H1 (cell line): Measurements from ENCODE around the gene FAM120A. TPM values are rescaled to one million over a fixed set of nuclear protein-coding genes. Genes with fewer than 3 reads are reported as not detected.

Experiments
- CTCF ChIA-PET: fragments of 300-600 bp; sonication (Branson Sonifier 250); formaldehyde crosslinking; loops from one replicate; lab custom pipeline; 2021; ENCODE audit not compliant: partially characterized antibody; lab: Charles Lee
- POLR2A ChIA-PET: fragments of 300-600 bp; sonication (Branson Sonifier 250); formaldehyde crosslinking; loops from one replicate; lab custom pipeline; 2021; ENCODE audit warnings: inconsistent platforms; ENCODE audit not compliant: partially characterized antibody; lab: Charles Lee
- DNase-seq, 2 experiments: peaks; one replicate each; pipeline versions ENCODE4 v3.0.0 to v3.0.0-alpha.2; 2010 to 2022; ENCODE audit warnings: low spot score in 2 of 2, low read depth in 1 of 2, mixed read lengths in 1 of 2
- FAIRE-seq: peaks from 2 replicates; lab custom pipeline; 2011; peaks lifted over from hg19 to GRCh38; lab: Jason Lieb, UNC
- H2AFZ ChIP-seq: 2 replicates; pipeline ENCODE4 v1.8.1; 2012; ENCODE audit warnings: low read length, inconsistent platforms
- H2AK5ac ChIP-seq: 2 replicates; pipeline ENCODE4 v1.6.1; 2013; ENCODE audit warnings: low read depth, low read length
- H2BK120ac ChIP-seq: replicated peaks from 2 replicates; pipeline ENCODE3; 2013; ENCODE audit warnings: low read depth, low read length, inconsistent platforms
- H2BK12ac ChIP-seq: 2 replicates; pipeline ENCODE4 v1.6.1; 2013; ENCODE audit warnings: low read depth, low read length
- H2BK15ac ChIP-seq: 2 replicates; pipeline ENCODE4 v1.6.1; 2013; ENCODE audit warnings: low read length
- H2BK20ac ChIP-seq: 2 replicates; pipeline ENCODE4 v1.6.1; 2013; ENCODE audit warnings: low read length
- H2BK5ac ChIP-seq: 2 replicates; pipeline ENCODE4 v1.6.1; 2013; ENCODE audit warnings: low read depth, low read length
- H3K14ac ChIP-seq: 2 replicates; pipeline ENCODE4 v1.6.1; 2013; ENCODE audit warnings: inconsistent platforms; ENCODE audit not compliant: insufficient read length
- H3K18ac ChIP-seq: 2 replicates; pipeline ENCODE4 v1.6.1; 2013; ENCODE audit warnings: low read length; ENCODE audit errors: extremely low read depth
- H3K23ac ChIP-seq: 2 replicates; pipeline ENCODE4 v1.6.1; 2013; ENCODE audit warnings: inconsistent platforms; ENCODE audit not compliant: insufficient read length
- H3K23me2 ChIP-seq: 2 replicates; pipeline ENCODE4 v1.6.1; 2013; ENCODE audit warnings: low read depth, low read length
- H3K27ac ChIP-seq: 2 replicates; pipeline ENCODE4 v1.6.1; 2011; ENCODE audit warnings: low read depth, low read length, inconsistent platforms
- H3K27me3 ChIP-seq, 4 experiments: replicated peaks in 1 of 4; 1 replicate in 1 of 4; 2 replicates in 3 of 4; pipeline versions ENCODE4 v1.6.1 to v1.8.1; 2011 to 2013; ENCODE audit warnings: low read length in 3 of 4, mild to moderate bottlenecking in 3 of 4, inconsistent platforms in 2 of 4, mixed read lengths in 2 of 4, moderate library complexity in 1 of 4; ENCODE audit not compliant: control insufficient read depth in 3 of 4, insufficient read depth in 3 of 4; ENCODE audit errors: extremely low read depth in 1 of 4
- H3K36me3 ChIP-seq, 4 experiments: 2 replicates each; pipeline versions ENCODE4 v1.6.1 to v1.8.1; 2011 to 2013; ENCODE audit warnings: mild to moderate bottlenecking in 4 of 4, low read length in 3 of 4, moderate library complexity in 2 of 4, control low read depth in 1 of 4, inconsistent platforms in 1 of 4; ENCODE audit not compliant: insufficient read depth in 4 of 4, control insufficient read depth in 2 of 4
- H3K4ac ChIP-seq: replicated peaks from 2 replicates; pipeline ENCODE3; 2013; ENCODE audit warnings: low read length, low read depth, mixed read lengths, inconsistent platforms; ENCODE audit not compliant: insufficient read length
- H3K4me1 ChIP-seq, 4 experiments: replicated peaks in 1 of 4; 1 replicate in 1 of 4; 2 replicates in 3 of 4; pipeline versions ENCODE4 v1.6.1 to v1.8.1; 2011 to 2013; ENCODE audit warnings: low read length in 3 of 4, inconsistent platforms in 2 of 4, mixed read lengths in 1 of 4; ENCODE audit not compliant: insufficient read depth in 4 of 4, control insufficient read depth in 3 of 4
- H3K4me2 ChIP-seq, 2 experiments: 2 replicates each; pipeline versions ENCODE4 v1.6.1 to v1.8.1; 2011 to 2013; ENCODE audit warnings: low read depth in 2 of 2, low read length in 2 of 2, control low read depth in 1 of 2, inconsistent platforms in 1 of 2, mild to moderate bottlenecking in 1 of 2; ENCODE audit not compliant: insufficient read depth in 1 of 2
- H3K4me3 ChIP-seq, 4 experiments: fragments of 200-600, 300-600 bp in 1 of 4; sonication (generic), shearing (Covaris generic), sonication (Bioruptor Twin) in 1 of 4; 2 replicates each; pipeline versions ENCODE4 v1.5.1 to v1.8.1; 2011 to 2016; ENCODE audit warnings: low read length in 4 of 4, low read depth in 3 of 4, control low read depth in 2 of 4, inconsistent platforms in 2 of 4, mild to moderate bottlenecking in 2 of 4, mixed read lengths in 1 of 4, moderate library complexity in 1 of 4; ENCODE audit not compliant: insufficient read depth in 2 of 4; ENCODE audit errors: extremely low read depth in 1 of 4
- H3K56ac ChIP-seq: replicated peaks from 2 replicates; pipeline ENCODE3; 2013; ENCODE audit warnings: low read depth, mild to moderate bottlenecking, mixed read lengths, low read length, inconsistent platforms; ENCODE audit not compliant: insufficient read length
- H3K79me1 ChIP-seq: 2 replicates; pipeline ENCODE4 v1.6.1; 2013; ENCODE audit warnings: low read depth, low read length, control low read depth
- H3K79me2 ChIP-seq, 2 experiments: 2 replicates each; pipeline versions ENCODE4 v1.6.1 to v1.8.1; 2012 to 2013; ENCODE audit warnings: low read length in 2 of 2, mild to moderate bottlenecking in 2 of 2, inconsistent platforms in 1 of 2; ENCODE audit not compliant: insufficient read depth in 2 of 2, control insufficient read depth in 1 of 2
- H3K9ac ChIP-seq, 4 experiments: replicated peaks in 1 of 4; 1 replicate in 1 of 4; 2 replicates in 3 of 4; pipeline versions ENCODE4 v1.6.1 to v1.8.1; 2011 to 2013; ENCODE audit warnings: low read depth in 3 of 4, low read length in 3 of 4, control low read depth in 2 of 4, mild to moderate bottlenecking in 2 of 4, moderate library complexity in 2 of 4, inconsistent platforms in 1 of 4; ENCODE audit errors: extremely low read depth in 1 of 4
- H3K9me3 ChIP-seq, 2 experiments: 2 replicates each; pipeline versions ENCODE4 v1.6.1 to v1.8.1; 2012 to 2013; ENCODE audit warnings: mild to moderate bottlenecking in 2 of 2, moderate library complexity in 2 of 2, control low read depth in 1 of 2, inconsistent platforms in 1 of 2, low read depth in 1 of 2, low read length in 1 of 2, mixed read lengths in 1 of 2; ENCODE audit not compliant: insufficient read depth in 2 of 2
- H4K20me1 ChIP-seq, 2 experiments: replicated peaks in 1 of 2; 2 replicates each; pipeline versions ENCODE3 to v1.8.1; 2011 to 2013; ENCODE audit warnings: inconsistent platforms in 2 of 2, low read length in 2 of 2, mild to moderate bottlenecking in 1 of 2; ENCODE audit not compliant: insufficient read depth in 2 of 2, control insufficient read depth in 1 of 2
- H4K5ac ChIP-seq: 2 replicates; pipeline ENCODE4 v1.6.1; 2013; ENCODE audit warnings: low read length, low read depth, mixed read lengths, inconsistent platforms; ENCODE audit not compliant: insufficient read length
- H4K8ac ChIP-seq: 2 replicates; pipeline ENCODE4 v1.8.0; 2013; ENCODE audit warnings: mild to moderate bottlenecking, moderate library complexity, low read length, inconsistent platforms; ENCODE audit not compliant: insufficient read depth; ENCODE audit errors: extremely low read depth
- H4K91ac ChIP-seq: replicated peaks from 2 replicates; pipeline ENCODE3; 2013; ENCODE audit warnings: low read length, mixed read lengths, inconsistent platforms; ENCODE audit not compliant: insufficient read length
- ATF2 ChIP-seq: IDR thresholded peaks from 2 replicates; pipeline ENCODE4 v1.6.1; 2012; ENCODE audit warnings: low read length, inconsistent platforms
- ATF3 ChIP-seq: IDR thresholded peaks from 2 replicates; pipeline ENCODE4 v1.6.1; 2011; ENCODE audit warnings: low read depth, mild to moderate bottlenecking, low read length; ENCODE audit not compliant: insufficient read depth
- BCL11A ChIP-seq, 2 experiments: IDR thresholded peaks; one replicate each; pipeline ENCODE4 v1.6.1; 2011; ENCODE audit warnings: low read depth in 2 of 2, low read length in 2 of 2, mild to moderate bottlenecking in 2 of 2
- CBX5 ChIP-seq: fragments of 300-800, 300-1000 bp; sonication (generic); IDR thresholded peaks from 2 replicates; pipeline ENCODE4 v1.7.1; 2016; ENCODE audit warnings: antibody characterized with exemption, low read length, low read depth
- FOSL1 ChIP-seq: IDR thresholded peaks from 2 replicates; pipeline ENCODE4 v1.6.1; 2011; ENCODE audit warnings: mild to moderate bottlenecking, low read depth, low read length, moderate library complexity; ENCODE audit not compliant: insufficient read depth
- JUND ChIP-seq: IDR thresholded peaks from 2 replicates; pipeline ENCODE4 v1.6.1; 2011; ENCODE audit warnings: mild to moderate bottlenecking, improper control_type of control experiment, low read length
- KDM4A ChIP-seq: IDR thresholded peaks from one replicate; pipeline ENCODE4 v1.7.1; 2012; ENCODE audit warnings: low read depth, mild to moderate bottlenecking, moderate library complexity, low read length, inconsistent platforms; ENCODE audit not compliant: severe bottlenecking
- POLR2A ChIP-seq, 2 experiments: IDR thresholded peaks; 1 replicate in 1 of 2; 2 replicates in 1 of 2; pipeline ENCODE4 v1.6.1; 2011; ENCODE audit warnings: low read depth in 2 of 2, low read length in 2 of 2, mild to moderate bottlenecking in 2 of 2; ENCODE audit errors: control extremely low read depth in 1 of 2
- SP4 ChIP-seq: IDR thresholded peaks from 2 replicates; pipeline ENCODE4 v1.6.1; 2012; ENCODE audit warnings: low read length, inconsistent platforms
- ZNF274 ChIP-seq: IDR thresholded peaks from 2 replicates; pipeline ENCODE4 v1.7.0; 2012; ENCODE audit warnings: low read length, borderline replicate concordance; ENCODE audit errors: extremely low read depth
- WGBS, 2 experiments: shearing (Covaris generic) in 1 of 2; methylation state at CpG; one replicate each; pipeline versions ENCODE4 v1.1.6 to v1.1.7; 2013 to 2015; ENCODE audit warnings: low lambda C conversion rate in 2 of 2, mixed read lengths in 2 of 2, inconsistent platforms in 1 of 2, low coverage in 1 of 2, missing lambda C conversion rate in 1 of 2; ENCODE audit not compliant: insufficient replicate concordance in 2 of 2, insufficient coverage in 1 of 2, insufficient read length in 1 of 2; ENCODE audit errors: extremely low coverage in 1 of 2, missing lambda C conversion rate in 1 of 2; 5-methylcytosine and 5-hydroxymethylcytosine counted together
- polyA plus RNA-seq, 7 experiments: library from polyadenylated mRNA; depleted of rRNA in 3 of 7; stranded (reverse) in 5 of 7; unstranded in 2 of 7; fragments of >200 nt in 5 of 7; fragments of 200-250 nt in 2 of 7; gene quantifications; 1 replicate in 5 of 7; 2 replicates in 1 of 7; 4 replicates in 1 of 7; pipeline versions ENCODE4 v1.2.1 to v1.2.3, GENCODE V29; 2011 to 2013; ENCODE audit warnings: missing spikeins in 2 of 7, mixed read lengths in 2 of 7
- total RNA-seq: library from RNA; stranded (reverse); fragmentation: NEBNext Ultra II Directional; extraction: Animal tissue kit (Norgen Biotek cat#: 25700); gene quantifications from 2 replicates; pipeline ENCODE4 v1.2.1, GENCODE V29; 2021

The FAM120A gene
- total and polyA plus RNA-seq, 2 of the 8 experiments (the other 6 are each of a cell fraction or from before 2014, with no cell fraction given): 24.9 to 54.7 TPM

GRCh38 chr9:93466416-93467061 is 15.1 kb downstream of the FAM120A start:
- CTCF ChIA-PET: interaction anchor here (1.0 to 1.6 kb wide), 3 partner anchors 7 to 100 kb away, joined by 3 to 5 read pairs (median 5); no protein-coding TSS in a partner anchor
- TF ChIP-seq ATF2 (no peak), ZNF274 (no peak), KDM4A (no peak), POLR2A (IDR thresholded peaks at IDR 0.05; ENCODE audit: control extremely low read depth in 1 of 2, low read depth in 2 of 2, low read length in 2 of 2) (no peak), JUND (no peak), BCL11A (IDR thresholded peaks at IDR 0.05; ENCODE audit: low read depth in 2 of 2, low read length in 2 of 2) (no peak), CBX5 (no peak), ATF3 (no peak), SP4 (no peak), FOSL1 (no peak)

More at GRCh38 chr9:93466416-93467061, 15.1 kb downstream of the FAM120A start:
- H2BK120ac ChIP-seq: no peak overlapping the region
- H2BK20ac ChIP-seq: no peak overlapping the region
- H3K27me3 ChIP-seq: no peaks in the 10 kb centered on the region
- no peak overlapping the region for H3K14ac ChIP-seq
- H3K36me3 ChIP-seq: 0 out of 8 replicates have a peak, but pooled peaks cover 0 to 3% (median 0%) of the 10 kb centered on the region in 4 experiments
- H4K20me1 ChIP-seq: peaks cover 8 to 12% of the 10 kb centered on the region in 2 experiments
- no peak overlapping the region for H2BK15ac ChIP-seq
- no peak for FAIRE-seq
- DNase-seq: no peak
- H3K23ac ChIP-seq: no peak overlapping the region
- H2AK5ac ChIP-seq: no peak overlapping the region; the same call in 1 of the 2 replicates
- H3K4me1 ChIP-seq: peaks cover 6 to 25% (median 18%) of the 10 kb centered on the region in 4 experiments
- 49% methylated on average over 7 of the region's 7 CpGs; no CpG with 5 or more reads in 1 of the 2 experiments for WGBS, 2 experiments
- no peak overlapping the region for H3K4ac ChIP-seq
- no peaks in the 10 kb centered on the region for H3K9me3 ChIP-seq
- H2BK5ac ChIP-seq: peak overlapping the region; percentile 53; the same call in 1 of the 2 replicates
- POLR2A ChIA-PET: interaction anchor here (1.6 to 3.7 kb wide), 2 partner anchors 14 to 22 kb away, joined by 4 to 35 read pairs; partner anchors contain the start of genes FAM120A and FAM120AOS
- H2AFZ ChIP-seq: no peak overlapping the region
- H3K4me3 ChIP-seq: no peak overlapping the region
- no peaks in the 10 kb centered on the region for H3K23me2 ChIP-seq
- no peak overlapping the region for H3K27ac ChIP-seq
- no peak overlapping the region for H4K8ac ChIP-seq
- no peak overlapping the region for H4K91ac ChIP-seq
- H3K18ac ChIP-seq: no peak overlapping the region
- peak overlapping the region; percentile 45; the same call in 1 of the 2 replicates for H2BK12ac ChIP-seq
- peaks cover 21 to 99% of the 10 kb centered on the region in 2 experiments for H3K79me2 ChIP-seq
- no peak overlapping the region for H3K9ac ChIP-seq
- H3K4me2 ChIP-seq: peak overlapping the region; percentile 29 to 49; a peak in 3 of 4 replicates
- no peak overlapping the region for H3K56ac ChIP-seq
- peaks cover 13% of the 10 kb centered on the region for H3K79me1 ChIP-seq
- no peak overlapping the region for H4K5ac ChIP-seq
